GM12865 (cell line): ENCODE results near the gene SPAAR.
A peak's percentile ranks its signal among the peaks of the same experiment; 100 is the strongest.
"Not testable (repeated sequence)": the region's sequence is repeated elsewhere in the genome, so short reads cannot be mapped to it uniquely, and the experiment has no call there.

Experiments
- DNase-seq: peaks from one replicate; pipeline ENCODE4 v3.0.0; 2010; ENCODE audit warnings: low read depth
- H3K4me3 ChIP-seq: 2 replicates; pipeline ENCODE4 v1.5.1; 2011; ENCODE audit warnings: mild to moderate bottlenecking, low read depth, low read length, control low read depth
- CTCF ChIP-seq: IDR thresholded peaks from 2 replicates; pipeline ENCODE4 v1.5.1; 2011; ENCODE audit warnings: low read length, control low read depth, low read depth, inconsistent platforms; ENCODE audit not compliant: insufficient read depth; ENCODE audit errors: missing control alignments

Gene SPAAR

GRCh38 chr9:35882263-35882848 lies 26.9 kb upstream of the SPAAR start:
- peak; percentile 76 for DNase-seq
- peak; percentile 97 for TF ChIP-seq CTCF

DNA sequence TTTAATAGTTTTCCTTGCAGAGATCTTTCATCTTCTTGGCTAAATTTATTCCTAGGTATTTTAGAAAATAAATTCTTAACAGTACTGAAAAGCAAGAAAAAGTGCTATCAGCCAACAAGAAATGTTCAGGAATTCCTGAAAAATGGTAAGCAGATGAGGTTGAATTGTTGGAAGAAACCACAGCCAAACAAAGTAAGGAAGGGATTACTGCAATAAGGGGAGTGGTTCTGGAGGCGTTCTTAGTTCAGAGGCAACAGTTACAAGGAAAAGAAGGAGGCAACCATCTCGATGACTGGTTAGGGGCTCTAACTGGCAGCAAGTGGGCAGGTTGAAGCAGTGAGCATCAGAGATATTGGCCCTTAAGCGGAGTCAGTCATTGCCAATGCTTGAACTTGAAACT lies 26.3 kb upstream of the SPAAR start:
- H3K4me3 ChIP-seq = no peak overlapping the region
- no peak for DNase-seq
- no peak for TF ChIP-seq CTCF

More at GRCh38 chr9:35882263-35882848, 26.9 kb upstream of the SPAAR start:
- H3K4me3 ChIP-seq = no peak overlapping the region

DNA sequence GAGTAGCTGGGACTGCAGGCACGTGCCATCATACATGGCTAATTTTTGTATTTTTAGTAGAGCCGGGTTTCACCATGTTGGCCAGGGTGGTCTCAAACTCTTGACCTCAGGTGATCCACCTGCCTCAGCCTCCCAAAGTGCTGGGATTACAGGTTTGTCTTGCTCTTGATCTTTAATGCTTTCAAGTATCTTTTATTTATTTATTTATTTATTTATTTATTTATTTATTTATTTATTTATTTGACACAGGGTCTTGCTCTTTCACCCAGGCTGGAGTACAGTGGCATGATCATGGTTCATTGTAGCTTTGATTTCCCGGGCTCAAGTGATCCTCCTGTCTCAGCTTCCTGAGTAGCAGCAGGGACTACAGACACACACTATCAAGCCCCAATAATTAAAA lies 24.4 kb upstream of the SPAAR start:
- DNase-seq, H3K4me3 ChIP-seq: not testable (repeated sequence)

DNA sequence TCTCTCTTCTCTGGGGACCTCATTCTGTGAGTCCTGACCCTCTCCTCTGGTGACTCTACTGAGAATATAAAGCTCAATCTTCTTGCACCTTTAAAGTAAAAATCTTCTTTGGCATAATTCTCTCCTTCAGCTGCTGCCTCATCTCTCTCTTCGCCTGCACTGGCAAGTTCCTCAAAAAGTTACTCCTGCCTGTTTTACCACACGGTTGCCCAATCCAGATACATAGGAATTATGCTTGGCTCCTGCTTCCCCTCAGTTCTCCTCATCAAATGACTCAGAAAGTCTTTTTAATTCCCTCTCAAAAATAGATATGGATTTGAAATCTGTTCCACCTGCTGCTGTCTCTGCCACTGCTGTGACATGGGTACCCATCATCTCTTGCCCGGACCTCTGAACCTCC lies 17.6 kb upstream of the SPAAR start:
- DNase-seq = no peak
- no peak overlapping the region for H3K4me3 ChIP-seq
- no peak for TF ChIP-seq CTCF

DNA sequence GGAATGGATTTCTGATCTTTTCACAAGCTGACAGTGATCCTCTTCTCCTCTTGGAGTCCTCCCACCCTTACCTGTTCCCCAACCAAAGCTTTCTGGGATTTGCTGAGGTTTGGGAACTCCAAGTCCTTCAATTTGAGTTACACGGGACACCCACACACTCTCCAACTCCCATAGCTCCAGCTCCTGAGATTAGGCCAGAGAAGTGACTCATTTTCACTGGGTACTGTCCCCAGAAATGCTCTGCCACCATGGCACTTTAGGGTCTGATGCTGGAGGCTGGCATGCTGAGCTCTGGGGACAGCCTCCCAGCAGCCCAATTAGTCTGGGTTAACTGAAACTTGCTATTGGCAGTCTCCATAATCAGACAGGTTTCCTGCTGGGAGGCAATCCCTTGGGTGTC lies 17.2 kb upstream of the SPAAR start:
- no peak overlapping the region for H3K4me3 ChIP-seq
- TF ChIP-seq CTCF = no peak

DNA sequence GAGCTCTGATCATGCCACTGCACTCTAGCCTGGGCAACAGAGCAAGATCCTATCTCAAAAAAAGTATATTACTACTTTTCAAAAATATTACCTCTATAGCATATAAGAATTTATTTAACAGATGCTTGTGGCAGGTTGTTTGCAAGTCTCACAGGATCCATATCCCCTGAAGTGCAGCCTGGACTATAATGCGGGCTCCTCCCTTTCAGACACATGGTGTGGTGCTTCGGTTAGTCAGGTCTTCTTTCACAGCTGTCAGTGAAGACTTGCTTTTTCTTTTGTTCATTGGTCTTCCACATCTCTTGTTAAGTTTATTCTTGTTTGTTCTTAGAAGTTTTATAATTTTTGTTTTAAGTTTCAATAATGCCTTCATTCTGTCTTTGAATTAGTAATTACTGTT lies 12.7 kb upstream of the SPAAR start:
- DNase-seq = no peak
- no peak for TF ChIP-seq CTCF
- no peak overlapping the region for H3K4me3 ChIP-seq

More for the DNA sequence above, 17.2 kb upstream of the SPAAR start:
- no peak for DNase-seq

GRCh38 chr9:35897376-35898099 lies 11.8 kb upstream of the SPAAR start:
- peak; percentile 28 for DNase-seq
- H3K4me3 ChIP-seq = not testable (repeated sequence)

DNA sequence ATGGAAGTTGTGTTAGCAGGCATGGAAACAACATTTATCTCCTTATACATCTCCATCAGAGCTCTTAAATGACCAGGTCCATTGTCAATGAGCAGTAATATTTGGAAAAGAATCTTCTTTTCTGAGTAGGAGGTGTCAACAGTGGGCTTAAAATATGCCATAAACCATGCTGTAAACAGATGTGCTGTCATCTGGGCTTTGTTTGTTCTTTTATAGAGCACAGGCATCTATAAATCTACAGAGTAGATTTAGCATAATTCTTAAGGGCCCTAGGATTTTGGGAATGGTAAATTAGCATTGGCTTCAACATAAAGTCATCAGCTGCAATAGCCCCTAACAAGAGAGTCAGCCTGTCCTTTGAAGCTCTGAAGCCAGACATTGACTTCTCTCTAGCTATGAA lies 11.0 kb upstream of the SPAAR start:
- no peak for TF ChIP-seq CTCF
- no peak overlapping the region for H3K4me3 ChIP-seq
- no peak for DNase-seq
